Stimulated activated CD4-positive, alpha-beta T cell treated with anti-CD3 and anti-CD28 coated beads, Interleukin-12 subunit alpha, Interleukin-12 subunit beta, amount 100 ng/mL, for 4 hours (primary cell): ENCODE results near the gene RBPJ.
"Not testable (repeated sequence)": the region's sequence is repeated elsewhere in the genome, so short reads cannot be mapped to it uniquely, and the experiment has no call there.

Source experiments
- DNase-seq: peaks from one replicate; pipeline ENCODE4 v3.0.0-alpha.2; 2020

RBPJ gene

DNA sequence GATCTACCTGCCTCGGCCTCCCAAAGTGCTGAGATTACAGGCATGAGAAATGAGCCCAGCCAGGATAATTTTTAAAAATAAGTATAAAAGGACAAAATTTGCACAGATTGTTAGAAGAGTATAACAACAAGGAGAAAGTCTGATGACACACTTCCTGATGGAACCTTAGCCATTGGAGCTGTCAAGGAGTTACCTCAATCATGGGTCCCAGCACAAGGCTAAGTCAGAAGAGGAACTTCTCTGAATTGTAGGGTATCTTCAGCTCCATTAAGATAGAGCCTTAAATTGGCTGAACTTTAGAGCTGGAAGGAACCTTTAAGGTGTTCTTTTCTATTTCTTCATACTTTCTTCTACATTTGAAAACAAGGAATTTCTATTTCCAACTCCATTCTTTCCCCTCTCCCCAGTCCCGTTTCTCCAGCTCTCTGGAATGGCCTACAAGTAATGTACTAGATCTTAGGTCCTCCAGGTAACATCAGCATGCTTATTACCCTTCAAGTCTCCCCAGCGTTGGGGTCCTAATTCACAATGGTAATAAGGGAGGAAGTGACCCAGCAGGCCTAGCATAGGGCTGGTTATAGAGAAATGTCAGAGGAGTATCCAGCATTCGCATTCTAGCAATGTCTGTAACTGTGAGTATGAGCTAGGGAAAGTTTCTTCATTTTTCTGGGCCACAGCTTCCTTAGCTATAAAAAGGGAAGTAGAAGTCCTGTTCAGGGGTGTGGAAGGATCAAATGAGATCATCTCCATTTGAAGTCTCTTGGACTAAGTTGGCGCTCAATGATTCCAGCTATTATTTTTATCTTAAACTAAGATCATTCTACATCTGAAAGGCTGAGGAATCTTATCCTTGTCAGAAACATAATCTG is 18.5 kb upstream of the RBPJ start:
- DNase-seq: no peak

DNA sequence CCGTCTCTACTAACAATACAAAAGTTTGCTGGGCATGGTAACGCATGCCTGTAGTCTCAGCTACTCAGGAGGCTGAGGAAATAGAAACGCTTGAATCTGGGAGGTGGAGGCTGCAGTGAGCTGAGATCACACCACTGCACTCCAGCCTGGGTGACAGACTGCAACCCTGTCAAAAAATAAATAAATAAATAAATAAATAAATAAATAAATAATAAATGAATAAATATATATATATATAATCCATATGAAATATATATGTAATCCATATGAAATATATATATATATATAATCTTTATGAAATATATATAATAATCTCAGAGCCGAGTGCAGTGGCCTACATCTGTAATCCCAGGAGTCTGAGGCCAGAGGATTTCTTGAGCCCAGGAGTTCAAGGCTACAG is 17.8 kb upstream of the RBPJ start:
- no peak for DNase-seq

DNA sequence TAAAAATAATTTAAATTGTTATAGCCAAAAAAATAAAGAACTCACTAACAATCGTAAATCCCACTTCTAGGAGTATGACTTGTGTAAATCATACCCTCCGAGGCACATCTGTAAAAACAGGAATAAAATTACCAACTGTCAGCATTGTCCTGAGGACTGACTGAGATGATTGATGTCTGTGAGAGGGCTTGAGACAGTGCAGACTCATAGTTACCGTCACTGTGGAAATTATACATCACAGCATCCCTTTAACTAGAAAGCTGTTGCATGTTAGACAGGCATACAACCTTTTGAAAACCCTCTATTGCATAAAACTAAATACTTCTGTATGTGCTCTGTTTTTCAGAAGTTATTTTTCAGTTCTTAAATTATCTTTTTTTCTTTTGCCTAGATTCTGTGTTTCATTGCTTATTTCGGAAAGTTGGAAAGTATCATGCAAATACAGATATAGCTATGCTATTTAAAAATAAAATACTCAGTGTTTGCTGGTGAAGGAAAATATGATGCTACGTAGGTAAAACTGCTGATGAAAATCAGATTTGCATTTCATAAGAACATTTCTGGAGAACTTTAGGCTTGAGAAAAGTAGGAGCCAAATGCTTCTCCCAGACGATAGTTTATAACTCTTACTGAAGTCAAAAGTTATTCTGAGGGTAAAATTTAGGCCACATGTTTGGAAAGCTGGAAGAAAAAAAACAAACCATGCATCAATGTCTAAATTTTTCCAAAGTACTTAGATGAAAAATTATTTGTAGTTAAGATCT is 13.6 kb upstream of the RBPJ start:
- no peak for DNase-seq

DNA sequence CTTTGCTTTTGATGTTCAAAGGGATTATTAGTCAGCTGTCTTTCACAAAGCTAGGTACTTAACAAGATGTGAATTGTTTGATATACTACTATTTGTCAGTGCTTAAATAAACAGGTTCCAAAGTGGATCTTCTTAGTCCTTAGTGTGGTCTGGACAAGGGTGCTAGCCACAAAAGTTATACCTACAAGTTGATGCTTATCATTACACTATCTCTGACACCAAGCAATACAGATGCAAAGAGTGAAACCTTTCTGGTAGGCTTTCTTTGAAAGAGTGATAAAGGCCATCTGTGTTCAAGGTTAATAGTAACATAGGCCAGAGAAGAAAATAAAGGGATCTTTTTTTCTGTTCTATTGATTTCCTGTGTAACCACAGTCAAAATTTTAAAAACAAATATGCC is 12.2 kb upstream of the RBPJ start:
- no peak for DNase-seq

DNA sequence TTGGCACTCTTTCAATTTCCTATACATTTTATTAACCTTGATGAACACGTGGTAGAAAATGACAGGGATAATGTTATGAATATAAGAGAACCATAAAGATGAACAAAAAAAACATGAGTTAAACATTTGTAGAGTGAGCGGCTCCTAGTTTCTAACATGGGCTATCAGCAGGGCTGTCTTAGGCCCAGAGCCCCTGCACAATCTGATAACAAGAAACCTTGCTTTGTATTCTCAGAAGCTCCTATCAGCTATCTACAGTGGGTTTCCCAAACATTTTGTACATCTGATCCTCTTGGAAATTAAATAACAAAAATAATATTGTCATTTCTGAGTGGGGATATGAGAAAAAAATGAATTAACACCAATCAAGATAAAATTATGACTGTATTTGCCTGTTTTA is 10.6 kb upstream of the RBPJ start:
- DNase-seq: no peak

DNA sequence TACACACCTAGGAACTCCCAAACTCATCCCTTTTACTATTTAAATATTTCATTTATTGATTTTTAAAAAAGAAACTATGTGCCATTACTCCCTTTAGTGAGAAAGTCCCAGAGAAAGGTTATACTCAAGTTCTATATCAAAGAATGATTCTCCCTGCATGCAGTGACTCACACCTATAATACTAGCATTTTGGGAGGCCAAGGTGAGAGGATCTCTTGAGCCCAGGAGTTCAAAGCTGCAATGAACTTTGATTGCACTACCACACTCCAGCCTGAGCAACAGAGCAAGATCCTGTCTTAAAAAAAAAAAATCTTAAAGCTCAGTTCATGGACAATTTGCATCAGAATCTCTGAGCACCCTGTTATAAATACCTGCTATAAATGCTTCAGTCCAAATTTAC is 9.2 kb upstream of the RBPJ start:
- DNase-seq: no peak

DNA sequence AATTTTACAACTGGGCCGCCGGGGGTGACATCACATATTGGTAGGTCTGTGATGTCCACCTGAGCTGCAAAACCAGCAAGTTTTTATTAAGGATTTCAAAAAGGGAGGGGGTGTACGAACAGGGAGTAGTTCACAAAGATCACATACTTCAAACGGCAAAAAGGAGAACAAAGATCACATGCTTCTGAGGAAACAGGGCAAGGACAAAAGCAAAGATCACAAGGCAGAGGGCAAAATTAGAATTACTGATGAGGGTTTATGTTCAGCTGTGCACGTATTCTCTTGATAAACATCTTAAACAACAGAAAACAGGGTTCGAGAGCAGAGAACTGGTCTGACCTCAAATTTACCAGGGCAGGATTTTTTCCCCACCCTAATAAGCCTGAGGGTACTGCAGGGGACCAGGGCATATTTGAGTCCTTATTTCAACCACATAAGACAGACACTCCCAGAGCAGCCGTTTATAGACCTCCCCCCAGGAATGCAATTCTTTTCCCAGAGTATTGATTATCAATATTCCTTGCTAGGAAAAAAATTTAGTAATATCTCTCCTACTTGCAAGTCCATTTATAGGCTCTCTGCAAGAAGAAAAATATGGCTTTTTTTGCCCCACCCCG is 5.4 kb upstream of the RBPJ start:
- not testable (repeated sequence) for DNase-seq

DNA sequence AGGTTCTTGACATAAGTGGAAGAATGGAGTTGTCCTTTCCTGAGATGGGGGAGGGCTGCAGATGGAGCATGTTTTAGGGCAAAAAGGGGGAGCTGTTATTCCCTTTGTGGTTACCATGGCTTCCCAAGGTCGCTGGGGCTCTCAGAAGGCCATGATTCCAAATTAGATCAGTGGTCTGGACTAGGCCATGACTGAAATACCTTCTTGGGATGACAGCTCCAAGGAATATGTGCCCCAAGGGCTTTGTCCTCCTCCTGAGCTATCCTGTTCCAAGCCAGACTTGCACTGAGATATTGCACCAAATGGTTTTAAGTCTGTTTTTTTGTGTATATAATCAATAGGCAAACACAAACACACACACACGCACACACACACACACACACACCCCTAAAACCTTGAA is 3.0 kb upstream of the RBPJ start:
- DNase-seq: no peak

DNA sequence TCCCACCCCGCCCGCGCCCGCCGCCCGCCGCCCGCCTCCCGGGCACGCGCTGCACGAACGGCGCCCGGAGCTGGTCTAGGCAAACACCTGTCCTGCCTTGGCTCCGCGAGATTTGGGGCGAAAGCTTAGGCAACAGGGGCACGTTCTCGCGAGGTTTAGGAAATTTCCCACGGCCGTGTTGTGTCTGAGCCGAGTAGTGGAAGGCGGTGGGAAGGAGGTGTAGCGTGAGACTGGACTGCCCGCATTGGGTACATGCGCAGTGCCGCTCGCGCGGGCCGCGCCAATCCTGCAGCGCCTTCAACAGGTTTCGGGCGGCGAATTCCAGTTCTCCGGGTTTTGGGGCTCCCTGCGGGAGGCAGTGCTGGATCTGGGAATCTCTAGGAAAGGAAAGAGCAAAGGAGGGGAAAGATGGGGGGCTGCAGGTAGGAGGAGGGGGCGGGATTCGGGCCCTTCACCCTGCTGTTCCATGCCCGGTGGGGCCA is 1.3 kb upstream of the RBPJ start:
- peak; percentile 96 for DNase-seq

DNA sequence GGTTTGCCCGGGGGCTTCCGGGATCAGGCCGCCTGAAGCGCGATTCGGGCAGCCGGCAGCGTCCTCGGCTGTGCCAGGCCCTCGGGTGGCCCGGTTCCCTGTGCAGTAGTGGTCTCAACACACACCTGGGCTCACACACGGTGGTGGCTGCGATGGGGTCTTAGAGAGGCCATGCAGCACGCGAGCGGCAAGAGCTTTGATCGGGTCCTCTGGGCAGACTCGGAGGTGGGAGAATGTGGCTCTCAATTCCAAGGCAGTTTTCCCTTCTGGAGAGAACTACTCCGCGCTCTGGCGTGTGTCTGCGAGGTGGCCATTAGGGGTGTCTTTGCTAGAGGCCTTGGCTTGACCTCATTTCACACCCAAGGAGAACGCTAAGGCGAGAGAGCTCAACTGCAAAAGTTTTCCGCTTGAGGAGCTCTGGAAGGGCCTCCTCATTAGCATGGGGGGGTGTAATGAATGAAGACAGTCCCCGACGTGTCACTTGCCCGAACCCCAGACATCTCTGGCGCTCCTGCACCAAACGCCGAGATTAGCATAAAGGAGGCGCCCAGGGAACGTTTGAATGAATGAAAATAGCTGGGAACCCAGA is 771 bp upstream of the RBPJ start:
- no peak for DNase-seq

DNA sequence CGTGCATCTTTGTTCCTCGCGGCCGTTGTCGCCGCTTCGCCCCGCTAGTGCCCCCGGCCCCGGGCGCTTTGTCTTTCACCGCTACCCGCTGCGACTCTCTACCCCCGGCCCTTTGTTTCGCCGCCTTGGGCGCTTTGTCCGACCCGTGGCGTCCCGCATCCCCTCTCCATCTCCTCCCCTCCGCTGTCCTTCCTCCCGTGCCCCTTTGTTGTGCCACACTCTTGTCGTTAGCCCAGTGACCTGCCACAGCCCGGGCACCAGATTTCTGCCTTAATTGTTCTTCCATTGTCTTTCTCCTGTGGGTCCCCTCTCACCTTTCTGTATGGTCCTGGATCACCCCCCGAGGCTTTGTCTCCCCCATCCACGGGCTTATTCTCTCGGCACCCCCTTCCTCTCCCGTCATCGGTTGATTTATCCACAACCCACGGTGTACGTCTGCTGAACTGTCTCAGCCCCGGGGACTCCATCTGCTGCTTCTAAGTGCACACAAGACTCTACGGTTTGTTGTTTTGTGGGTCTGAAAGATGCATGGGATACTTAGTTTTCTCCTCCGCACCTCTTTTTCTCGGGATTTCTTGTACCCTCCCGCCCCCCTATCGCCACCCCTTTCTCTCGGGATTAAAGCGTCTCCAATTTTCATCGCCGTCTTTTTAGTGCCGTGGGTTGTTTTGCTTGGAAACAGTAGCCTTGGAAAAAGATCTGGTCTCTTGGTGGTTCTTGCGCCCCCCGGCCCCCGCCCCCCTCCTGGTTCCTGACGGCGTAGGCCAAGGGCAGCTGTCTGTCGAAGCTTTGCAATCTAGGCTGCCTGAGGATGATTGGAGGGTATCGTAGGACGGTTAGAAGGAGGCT is 783 bp downstream of the RBPJ start:
- DNase-seq: peak; percentile 31

DNA sequence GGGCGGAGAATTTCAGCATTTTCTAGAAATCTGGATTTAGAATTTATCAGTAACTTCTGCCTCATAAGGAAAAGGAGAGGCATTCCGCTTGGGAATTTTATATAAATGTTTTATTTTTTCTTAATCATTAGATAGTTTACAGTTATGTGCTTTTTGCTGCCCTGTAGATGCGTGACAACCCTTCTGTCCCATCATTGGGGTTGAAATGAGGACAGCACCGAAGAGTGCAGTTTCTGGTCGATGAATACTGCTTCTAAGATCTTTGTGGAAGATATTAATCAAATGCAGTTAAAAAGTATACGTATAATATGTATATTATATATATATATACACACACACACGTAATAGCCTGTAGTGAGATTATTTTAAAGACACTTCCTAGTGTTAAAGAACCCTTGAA is 1.5 kb downstream of the RBPJ start:
- no peak for DNase-seq

DNA sequence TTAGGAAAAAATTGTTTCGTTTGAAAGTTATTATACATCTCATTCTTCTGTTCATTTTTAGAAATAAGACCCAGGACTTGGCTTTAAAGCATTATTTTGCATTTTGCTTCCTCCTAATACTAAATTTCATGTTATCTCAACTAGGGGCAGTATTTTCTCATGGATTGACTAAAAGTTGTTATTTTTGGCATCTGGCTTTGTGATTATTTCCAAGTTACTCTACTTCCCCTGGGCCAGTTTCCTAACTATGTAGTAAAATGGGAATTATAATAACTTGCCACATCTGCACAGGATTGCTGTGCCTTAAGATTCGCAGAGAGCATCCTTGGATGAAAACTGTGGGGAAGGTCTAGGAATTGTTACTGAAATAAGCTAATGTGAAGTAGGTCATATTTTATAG is 3.0 kb downstream of the RBPJ start:
- no peak for DNase-seq

DNA sequence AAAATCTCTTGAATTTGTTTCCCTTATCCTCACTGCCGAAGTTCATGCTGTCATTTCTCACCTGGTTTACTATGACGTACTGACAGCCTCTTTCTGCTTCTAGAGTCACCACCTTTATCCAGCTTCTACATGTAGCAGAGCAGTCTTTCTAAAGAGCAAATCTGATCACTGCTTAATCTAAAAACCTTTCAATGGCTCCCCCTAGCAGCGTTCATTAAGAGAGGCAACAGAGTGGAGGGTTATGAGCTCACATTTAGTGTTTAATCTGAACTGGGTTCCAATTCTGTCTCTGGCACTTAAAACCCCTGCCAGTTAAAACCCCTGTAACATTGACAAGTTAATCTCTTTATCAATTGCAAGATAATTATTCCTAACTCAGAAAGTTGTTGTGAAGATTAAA is 4.4 kb downstream of the RBPJ start:
- DNase-seq: no peak

DNA sequence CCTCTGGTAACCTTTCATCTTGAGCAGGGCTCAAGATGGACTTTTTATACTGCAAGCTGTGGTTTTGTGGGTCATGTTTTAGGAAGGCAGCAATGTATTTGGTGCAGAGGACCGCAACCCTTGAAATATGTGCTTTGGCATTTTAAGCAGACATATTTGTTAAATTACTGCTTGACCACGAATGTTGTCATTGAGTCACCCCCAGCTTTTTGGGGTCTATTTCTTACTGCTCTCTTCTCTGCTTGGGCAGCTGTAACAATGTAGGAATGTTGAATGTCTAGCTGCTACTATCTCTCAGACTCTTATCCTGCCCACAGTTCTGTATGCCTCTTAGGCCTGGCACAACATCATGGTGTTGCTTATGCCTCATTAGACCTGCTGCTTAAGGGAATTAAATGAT is 6.0 kb downstream of the RBPJ start:
- DNase-seq: no peak

DNA sequence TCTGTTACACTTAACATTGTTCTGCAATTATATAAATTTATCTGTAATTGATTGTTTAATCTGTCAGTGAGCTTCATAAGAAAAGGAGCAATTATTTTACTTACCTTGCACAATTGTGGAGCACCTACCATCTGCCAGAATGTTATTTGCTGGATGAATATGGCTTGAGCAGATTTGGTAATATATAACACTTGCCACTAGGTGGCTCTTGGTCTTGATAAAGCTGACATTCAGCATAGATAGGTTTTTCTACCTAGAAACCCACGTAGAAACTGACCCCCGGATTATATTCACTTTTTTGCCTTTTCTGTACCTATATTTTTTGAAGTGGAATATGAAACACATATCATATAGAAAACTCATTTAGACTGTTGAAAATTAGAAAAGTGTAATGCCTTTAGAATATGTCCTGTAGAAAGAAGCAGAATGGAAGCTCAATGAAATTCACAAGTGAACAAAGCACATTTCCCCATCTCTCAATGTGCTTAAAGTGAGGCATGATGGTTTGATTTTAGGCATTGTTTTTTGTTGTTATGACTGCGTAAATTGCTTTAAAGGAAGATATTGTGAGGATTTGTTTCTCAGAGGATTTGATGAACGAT is 9.5 kb downstream of the RBPJ start:
- DNase-seq: no peak

DNA sequence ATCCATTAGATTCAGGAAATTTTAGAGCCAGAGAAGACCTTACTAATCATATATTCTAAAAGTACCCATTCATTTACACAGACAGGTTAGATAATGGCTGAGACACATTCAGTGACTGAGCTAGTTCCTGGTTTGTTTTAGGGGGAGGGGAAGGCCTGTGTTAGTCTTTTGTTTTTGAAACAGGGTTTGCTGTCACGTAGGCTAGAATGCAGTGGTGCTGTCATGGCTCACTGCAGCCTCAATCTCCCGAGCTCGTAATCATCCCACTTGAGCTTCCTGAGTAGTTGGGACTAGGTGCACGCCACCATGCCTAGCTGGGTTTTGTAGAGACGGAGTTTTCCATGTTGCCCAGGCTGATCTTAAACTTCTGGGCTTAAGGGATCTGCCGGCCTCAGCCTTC is 10.1 kb downstream of the RBPJ start:
- no peak for DNase-seq

DNA sequence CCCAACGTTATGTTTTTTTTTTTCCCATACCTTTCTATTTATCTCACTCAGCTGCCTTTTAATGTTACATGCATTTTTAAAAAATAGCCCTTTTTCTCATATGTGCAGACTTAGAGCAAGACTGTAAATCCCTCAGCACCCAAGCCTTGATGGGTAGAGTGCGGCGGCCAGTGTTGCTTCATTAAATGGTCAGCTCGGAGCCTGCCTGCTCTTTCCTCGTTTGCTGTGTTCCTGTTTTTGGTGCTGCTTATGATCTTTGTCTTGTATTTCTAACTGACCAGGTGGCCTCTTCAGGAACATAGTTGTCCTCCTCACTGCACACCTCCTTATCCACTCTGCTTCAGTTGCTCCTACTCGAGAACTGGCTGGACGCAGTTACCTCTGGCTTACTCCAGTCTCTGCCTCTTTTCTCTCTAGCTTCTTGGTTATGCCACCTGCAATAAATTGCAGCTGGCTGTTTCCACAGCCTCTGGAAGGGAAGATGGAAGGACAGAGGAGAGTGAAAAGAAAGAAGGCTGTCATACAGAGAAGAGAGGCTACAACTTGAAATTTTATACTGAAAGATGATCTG is 10.7 kb downstream of the RBPJ start:
- DNase-seq: no peak

DNA sequence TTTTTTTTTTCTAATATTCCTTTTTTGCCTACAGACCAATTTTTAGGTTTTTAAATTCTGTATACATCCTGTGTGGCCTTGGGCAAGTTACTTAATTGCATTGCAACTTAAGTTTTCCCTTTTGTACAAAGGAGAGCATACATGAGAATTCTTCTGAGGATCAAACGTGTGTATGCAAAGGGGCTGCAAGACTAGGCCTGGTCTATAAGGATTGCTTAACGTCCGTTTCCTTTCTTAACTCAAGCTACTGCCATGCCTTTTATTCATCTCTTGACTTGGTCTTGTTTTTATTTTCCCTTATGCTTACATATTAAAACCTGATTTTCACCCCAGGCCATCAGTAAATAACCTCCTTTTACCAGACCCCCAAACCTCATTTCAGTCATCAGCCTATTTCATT is 13.6 kb downstream of the RBPJ start:
- DNase-seq: no peak

DNA sequence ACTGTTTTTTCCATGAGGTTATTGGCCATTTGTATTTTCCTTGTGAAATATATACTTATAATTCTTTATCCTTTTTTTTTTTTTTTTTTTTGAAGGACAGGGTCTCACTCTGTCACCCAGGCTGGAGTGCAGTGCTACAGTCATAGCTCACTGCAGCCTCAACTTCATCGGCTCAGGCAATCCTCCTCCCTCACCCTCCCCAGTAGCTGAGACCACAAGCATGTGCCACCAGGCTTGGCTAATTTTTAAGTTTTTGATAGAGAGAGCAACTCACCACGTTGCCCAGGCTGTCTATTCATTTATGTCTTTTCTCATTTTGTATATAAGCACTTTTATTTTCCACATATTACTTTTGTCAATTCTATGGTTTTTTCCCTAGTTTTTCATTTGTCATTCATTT is 16.8 kb downstream of the RBPJ start:
- no peak for DNase-seq

DNA sequence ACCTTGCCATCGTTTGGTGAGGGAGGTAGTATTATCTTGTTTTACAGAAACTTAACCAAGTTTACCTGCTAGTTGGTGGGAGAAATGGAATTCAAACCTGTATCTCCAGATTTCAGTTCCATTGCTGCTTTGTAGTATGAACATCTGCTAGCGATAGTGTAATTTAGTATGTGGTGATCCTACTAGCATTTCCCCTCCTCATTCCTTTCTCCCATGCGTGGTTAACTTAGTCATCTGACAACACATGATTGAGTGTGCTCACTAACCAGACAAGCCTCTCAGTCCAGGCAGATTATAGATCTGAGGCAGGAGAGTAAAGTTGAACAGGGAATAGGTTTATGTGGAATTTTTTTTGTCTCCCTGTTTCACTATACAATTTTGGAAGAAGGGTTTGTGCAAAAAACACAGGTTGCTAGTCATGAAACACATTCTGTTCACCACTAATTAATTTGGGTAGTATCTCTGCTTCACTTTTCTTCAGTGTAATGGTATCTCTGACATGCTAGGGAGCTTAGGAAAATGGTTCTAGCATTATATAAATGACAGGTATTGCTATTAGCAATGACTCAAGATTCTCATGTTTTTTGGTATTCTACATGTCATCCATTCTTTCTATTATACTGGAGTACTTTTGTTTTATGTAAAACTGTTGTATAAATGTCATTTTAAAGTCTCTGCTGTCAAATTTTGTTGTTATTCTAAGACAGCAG is 21.7 kb downstream of the RBPJ start:
- DNase-seq: no peak
